Fibroblast of peridontal ligament (primary cell): Measurements from ENCODE around the gene RPL7L1.
"Not testable (repeated sequence)": the region's sequence is repeated elsewhere in the genome, so short reads cannot be mapped to it uniquely, and the experiment has no call there.

Experiments used
- DNase-seq: peaks from one replicate; pipeline ENCODE4 v3.0.0-alpha.2; 2010; ENCODE audit errors: extremely low read depth

RPL7L1 gene

DNA sequence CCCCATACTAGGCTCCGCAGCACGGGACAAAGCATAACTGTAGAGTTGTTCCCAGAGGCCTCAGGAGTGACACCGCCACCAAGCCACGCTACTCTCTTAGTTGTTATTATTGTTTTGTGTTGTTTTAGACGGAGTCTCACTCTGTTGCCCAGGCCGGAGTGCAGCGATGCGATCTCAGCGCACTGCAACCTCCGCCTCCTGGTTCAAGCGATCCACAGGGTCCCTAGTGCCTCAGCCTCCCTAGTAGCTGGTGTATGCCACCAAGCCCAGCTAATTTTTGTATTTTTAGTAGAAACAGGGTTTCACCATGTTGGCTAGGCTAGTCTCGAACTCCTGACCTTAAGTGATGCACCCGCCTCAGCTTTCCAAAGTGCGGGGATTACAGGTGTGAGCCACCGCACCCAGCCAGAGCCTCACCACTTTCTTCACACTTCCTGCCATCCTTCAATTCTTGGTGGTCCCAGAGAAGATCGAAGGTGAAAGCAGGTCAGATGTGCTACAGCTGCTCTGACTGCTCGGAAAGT, 11.8 kb downstream of the RPL7L1 start:
- no peak for DNase-seq

DNA sequence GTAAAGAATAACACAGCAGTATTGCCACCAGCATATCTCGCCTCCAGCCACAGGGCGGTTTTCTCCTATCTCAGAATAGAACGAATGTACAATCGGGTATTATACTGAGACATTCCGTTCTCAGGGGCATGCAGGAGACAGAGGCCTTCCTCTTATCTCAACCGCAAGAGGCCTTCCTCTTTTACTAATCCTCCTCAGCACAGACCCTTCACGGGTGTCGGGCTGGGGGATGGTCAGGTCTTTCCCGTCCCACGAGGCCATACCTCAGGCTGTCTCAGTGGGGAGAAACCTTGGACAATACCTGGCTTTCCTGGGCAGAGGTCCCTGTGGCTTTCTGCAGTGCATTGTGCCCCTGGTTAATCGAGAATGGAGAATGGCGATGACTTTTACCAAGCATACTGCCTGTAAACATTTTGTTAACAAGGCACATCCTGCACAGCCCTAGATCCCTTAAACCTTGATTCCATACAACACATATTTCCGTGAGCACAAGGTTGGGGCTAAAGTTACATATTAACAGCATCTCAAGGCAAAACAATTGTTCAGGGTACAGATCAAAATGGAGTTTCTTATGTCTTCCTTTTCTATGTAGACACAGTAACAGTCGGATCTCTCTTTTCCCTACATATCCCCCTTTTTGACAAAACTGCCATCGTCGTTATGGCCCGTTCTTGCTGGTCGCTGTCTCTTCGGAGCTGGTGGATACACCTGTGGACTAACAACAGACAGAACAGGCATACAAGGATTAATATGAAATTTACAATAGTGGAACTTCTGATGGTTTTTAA, 14.8 kb downstream of the RPL7L1 start:
- DNase-seq = not testable (repeated sequence)

DNA sequence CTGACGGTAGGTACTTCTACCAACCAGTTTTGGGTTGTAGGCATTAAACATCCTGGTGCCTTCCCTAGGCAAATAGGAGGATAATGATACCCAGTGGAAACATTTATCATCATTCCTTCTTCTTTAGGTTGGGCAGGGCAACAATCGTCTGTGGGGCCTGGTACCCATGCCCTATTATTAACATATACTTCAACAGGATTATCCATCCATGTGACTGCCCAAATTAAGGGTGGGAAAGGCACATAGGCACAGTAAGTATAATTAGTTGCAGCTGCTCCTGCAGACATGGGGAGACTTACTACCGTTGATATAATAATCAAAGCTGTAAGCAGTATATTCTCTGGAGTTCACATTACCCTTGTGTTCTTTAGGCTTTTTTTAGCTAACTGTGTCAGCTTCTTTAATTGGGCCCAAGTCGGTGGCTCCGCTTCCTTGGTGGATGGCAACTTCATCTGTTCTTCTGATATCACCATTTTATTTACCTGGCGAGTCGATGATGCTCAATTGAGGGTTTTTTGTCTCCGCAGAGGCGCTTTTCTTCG, 16.8 kb downstream of the RPL7L1 start:
- no peak for DNase-seq

DNA sequence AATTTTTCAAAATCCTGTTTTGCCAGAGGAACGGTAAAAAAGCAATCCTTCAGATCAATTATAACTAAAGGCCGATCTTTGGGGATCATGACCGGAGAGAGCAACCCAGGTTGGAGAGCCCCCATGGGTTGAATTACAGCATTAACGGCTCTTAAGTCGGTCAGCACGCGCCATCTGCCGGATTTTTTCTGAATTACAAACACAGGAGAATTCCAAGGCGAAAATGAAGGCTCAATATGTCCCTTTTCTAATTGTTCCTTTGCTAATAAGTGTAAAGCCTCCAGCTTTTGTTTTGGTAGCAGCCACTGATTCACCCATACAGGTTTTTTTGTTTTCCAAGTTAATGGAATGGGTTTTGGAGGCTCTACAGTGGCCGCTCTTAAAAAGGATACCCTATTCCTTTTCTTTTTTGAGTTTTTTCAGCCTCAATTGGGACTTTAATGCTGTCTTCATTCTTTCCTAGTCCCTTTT, 19.5 kb downstream of the RPL7L1 start:
- peak; percentile 75 for DNase-seq

DNA sequence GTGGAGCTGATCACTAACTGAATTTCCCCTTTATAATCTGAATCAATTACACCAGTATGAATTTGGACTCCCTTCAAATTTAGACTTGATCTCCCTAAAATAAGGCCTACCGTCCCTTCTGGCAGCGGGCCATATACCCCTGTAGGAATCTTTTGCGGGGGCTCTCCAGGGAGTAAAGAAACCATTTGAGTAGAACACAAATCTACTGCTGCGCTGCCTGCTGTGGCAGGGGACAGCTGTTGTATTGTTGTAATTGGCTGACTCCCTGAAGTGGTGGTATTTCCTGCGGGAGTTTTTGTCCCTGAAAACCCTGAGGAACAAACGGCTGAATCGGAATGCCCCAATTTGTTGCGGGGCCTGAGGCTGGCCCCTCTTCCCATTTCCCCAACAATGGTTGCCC, 20.5 kb downstream of the RPL7L1 start:
- DNase-seq = no peak

DNA sequence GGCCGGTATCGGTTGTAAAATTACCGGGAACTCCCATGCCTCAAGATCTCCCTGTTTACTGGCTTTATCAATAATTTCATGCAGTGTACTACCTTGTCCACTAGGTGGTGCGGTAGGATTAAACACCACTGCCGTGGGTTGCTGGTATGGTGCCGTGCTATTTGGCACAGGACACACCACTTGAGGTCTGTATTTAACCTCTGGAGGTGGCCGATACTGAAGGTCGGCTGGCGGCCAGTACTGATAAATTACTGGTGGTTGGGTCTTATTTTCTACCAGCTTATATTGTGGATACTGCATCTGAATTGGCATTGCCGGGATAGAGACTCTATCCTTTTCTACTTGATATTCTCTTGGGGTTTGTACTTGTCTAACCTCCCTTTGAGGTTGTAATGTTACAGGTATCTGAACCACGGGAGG, 22.1 kb downstream of the RPL7L1 start:
- peak; percentile 89 for DNase-seq

DNA sequence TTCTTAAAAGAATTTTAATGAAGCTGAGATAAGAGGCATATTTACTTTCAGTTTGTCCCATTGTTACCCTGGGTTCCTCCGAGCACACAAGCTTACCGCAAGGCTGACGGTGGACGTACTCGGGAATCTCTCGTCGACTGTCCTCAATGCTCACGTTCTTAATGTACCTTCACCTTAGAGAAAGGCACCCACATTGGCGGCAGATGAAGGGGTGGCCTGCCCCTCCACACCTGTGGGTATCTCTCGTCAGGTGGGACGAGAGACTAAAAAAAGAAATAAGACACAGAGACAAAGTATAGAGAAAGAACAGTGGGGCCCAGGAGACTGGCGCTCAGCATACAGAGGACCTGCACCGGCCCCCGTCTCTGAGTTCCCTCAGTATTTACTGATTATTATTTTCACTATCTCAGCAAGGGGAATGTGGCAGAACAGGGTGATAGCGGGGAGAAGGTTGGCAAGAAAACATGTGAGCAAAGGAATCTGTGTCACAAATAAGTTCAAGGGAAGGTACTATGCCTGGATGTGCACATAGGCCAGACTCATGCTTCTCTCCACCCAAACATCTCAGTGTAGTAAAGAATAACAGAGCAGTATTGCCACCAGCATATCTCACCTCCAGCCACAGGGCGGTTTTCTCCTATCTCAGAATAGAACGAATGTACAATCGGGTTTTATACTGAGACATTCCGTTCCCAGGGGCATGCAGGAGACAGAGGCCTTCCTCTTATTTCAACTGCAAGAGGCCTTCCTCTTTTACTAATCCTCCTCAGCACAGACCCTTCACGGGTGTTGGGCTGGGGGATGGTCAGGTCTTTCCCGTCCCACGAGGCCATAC, 23.2 kb downstream of the RPL7L1 start:
- not testable (repeated sequence) for DNase-seq

DNA sequence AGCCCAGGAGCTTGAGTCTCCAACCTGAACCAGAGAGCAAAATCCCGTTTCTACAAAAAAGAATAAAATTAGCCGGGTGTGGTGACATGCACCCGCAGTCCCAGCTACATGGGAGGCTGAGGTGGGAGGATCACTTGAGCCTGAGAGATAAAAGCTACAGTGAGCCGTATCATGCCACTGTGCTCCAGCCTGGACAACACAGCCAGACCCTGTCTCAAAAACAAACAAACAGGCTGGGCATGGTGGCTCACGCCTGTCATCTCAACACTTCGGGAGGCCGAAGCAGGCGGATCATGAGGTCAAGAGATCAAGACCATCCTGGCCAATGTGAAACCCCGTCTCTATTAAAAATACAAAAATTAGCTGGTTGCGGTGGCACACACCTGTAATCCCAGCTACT, 25.1 kb downstream of the RPL7L1 start:
- no peak for DNase-seq

DNA sequence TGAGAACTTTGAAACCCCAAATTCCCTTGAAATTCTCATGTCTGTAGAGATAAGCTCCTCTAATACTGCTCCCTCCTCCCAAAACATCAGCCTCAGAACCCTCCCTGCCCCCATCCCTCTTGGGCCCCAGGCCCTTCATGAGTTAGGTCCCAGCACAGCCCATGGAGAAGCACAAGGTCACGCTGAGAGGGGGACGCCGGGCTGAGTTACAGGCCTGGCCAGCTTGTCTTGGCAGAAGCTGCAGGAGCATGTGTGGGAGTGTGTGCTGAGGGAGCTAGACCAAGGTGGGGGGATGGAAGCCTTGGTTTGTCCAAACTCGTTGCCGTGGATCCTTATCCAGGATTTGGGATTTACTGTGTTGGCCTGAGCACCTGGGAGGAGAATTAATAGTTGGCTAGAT, 27.9 kb downstream of the RPL7L1 start:
- no peak for DNase-seq

DNA sequence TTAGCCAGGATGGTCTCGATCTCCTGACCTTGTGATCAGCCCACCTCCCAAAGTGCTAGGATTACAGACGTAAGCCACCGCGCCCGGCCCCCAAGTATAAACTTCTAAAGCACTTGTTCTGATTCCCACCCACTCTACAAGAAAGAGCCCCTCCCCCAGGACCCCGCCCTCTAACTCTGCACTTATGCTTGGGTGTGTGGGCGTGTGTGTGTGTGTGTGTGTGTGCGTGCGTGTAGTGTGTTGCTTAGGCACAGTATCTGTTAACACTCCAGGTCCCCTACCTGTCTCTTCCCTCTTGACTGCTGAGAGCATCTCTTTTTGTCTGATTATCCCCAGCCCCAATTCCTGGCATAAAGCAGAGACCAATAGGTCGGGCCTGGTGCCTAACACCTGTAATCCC, 30.4 kb downstream of the RPL7L1 start:
- DNase-seq = no peak

DNA sequence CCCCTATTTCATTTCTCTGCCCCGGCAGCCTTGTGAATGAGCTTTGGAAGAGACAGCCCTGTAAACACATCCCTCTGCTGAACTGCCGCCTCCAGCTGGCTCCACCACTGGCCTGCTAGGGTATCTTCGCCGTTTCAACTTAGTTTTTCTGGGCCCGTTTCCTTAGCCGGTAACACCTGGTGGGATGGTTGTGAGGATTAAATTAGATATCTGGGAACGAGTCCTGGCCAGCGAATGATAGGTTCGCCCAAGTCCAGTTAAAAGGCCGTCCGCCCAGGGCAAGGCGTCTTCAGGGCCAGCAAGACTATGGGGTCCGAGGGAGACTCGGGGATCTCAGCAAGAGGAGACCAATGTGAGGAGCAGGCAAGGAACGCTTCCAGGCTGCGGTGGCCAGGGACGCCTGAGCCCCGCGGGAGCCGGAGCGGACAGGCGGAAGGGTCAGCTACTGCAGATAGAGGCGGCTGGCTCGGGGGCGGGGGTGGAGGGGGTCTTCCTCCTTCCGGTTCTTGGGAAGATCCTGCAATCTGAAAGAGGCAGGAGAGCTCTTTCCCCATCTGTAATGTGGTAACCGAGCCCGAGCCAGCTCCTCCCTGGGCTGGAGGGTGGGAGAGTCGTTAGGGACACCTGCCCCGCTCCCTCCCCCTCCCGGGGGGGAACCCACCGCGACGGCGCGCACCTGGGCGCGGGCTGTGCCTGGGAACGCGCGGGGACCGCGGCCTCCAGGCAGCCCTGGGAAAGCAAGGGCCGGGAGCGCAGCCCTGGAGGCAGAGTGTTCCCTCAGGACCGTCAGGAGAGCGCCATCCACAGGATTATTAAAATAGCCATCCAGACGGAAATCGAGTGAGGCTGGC, 32.0 kb downstream of the RPL7L1 start:
- DNase-seq = no peak

DNA sequence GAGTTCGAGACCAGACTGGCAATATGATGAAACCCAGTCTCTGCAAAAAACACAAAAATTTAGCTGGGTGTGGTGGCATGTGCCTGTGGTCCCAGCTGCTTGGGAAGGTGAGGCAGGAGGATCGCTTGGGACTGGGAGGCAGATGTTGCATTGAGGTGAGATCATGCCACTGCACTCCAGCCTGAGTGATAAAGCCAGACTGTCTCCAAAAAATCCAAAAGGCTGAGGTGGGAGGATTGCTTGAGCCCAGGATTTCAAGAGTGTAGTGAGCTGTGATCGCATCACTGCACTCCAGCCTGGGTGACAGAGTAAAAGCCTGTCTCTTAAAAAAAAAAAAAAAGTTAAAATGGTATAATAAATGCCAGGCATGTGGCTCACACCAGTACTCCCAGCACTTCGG, 35.1 kb downstream of the RPL7L1 start:
- no peak for DNase-seq

DNA sequence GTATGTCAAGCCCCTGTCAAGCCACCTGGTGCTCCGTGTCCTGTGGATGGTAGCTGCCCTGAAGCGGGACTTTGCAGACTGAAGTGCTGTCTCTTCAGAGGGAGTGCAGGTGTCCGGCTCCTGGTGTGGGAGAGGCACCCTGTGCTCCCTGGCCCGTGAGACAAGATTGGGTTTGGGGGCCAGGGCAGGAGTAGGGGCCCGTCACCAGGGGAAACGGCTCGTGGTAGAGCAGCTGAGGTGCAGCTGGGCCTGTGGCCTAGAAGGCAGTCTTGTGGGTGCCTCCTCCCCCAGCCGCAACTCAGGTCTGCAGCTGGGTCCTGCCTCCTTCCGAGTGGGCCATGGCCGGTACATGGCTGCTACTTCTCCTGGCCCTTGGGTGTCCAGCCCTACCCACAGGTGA, 36.3 kb downstream of the RPL7L1 start, which contains the start of gene PTCRA:
TSS of gene PTCRA (plus strand) at position 322 of the 400 bp plus-strand sequence. CDS start at position 339, 17 bp downstream.
- no peak for DNase-seq

DNA sequence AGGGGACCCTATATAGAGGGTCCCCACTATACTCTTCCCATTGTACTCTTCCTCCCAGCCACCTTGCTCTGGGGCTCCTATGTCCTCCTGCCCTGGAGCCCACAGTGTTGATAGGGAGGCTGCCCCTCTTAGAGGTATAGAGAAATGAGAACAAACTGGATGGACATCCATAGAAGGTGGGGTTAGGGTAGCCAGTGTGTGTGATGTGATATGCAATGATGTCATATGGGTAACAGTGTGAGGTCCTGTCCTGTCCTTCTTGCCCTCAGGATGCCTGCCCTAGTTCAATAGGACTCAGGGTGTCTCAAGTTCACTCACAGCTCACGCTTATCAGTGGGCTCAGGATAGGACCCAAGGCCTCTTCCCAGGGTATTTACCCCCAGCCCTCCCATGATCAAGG, 36.9 kb downstream of the RPL7L1 start:
- no peak for DNase-seq

DNA sequence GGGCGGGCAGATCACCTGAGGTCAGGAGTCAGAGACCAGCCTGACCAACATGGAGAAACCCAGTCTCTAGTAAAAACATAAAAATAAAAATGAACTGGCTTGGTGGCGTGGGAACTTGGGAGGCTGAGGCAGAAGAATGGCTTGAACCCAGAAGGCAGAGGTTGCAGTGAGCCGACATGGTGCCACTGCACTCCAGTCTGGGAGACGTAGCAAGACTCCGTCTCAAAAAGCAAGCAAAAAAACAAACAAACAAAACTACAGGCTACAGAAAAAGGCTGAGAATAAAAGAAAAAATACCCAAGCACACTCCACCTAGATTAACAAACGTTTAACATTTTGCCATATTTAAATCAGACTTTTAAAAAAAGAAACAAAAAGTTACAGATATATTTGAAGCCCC, 42.4 kb downstream of the RPL7L1 start:
- no peak for DNase-seq

DNA sequence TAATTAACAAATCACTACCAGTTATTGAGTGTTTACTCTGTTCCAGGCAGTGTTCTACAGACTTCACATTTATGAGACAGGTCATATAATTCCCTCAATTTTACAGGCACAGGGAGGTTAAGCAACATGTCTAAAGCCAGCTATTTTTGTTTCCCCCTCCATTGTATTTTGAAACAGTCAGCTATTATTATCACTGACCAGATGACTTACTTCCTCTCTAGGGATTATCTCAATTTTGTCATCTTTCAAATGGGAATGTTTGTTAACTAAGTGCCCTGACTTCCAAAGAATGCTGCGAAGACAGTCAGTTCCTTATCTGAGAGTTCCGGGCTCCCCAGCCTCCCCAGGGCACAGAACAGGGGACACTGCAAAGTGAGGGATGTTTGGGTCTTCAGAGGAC, 44.2 kb downstream of the RPL7L1 start:
- no peak for DNase-seq

DNA sequence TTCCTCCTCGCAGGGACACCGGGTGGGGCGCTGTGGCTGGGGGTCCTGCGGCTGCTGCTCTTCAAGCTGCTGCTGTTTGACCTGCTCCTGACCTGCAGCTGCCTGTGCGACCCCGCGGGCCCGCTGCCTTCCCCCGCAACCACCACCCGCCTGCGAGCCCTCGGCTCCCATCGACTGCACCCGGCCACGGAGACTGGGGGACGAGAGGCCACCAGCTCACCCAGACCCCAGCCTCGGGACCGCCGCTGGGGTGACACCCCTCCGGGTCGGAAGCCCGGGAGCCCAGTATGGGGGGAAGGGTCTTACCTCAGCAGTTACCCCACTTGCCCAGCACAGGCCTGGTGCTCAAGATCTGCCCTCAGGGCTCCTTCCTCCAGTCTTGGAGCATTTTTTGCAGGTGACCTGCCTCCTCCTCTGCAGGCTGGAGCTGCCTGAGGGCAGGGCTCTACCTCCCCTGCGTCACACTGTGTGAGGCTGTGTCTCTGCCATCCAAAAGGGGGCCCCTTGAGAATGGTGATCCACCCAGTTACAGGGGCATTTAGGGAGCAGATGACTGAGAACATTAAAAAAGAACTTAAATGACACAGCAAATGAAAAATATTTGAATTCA, 45.9 kb downstream of the RPL7L1 start:
- DNase-seq = no peak

DNA sequence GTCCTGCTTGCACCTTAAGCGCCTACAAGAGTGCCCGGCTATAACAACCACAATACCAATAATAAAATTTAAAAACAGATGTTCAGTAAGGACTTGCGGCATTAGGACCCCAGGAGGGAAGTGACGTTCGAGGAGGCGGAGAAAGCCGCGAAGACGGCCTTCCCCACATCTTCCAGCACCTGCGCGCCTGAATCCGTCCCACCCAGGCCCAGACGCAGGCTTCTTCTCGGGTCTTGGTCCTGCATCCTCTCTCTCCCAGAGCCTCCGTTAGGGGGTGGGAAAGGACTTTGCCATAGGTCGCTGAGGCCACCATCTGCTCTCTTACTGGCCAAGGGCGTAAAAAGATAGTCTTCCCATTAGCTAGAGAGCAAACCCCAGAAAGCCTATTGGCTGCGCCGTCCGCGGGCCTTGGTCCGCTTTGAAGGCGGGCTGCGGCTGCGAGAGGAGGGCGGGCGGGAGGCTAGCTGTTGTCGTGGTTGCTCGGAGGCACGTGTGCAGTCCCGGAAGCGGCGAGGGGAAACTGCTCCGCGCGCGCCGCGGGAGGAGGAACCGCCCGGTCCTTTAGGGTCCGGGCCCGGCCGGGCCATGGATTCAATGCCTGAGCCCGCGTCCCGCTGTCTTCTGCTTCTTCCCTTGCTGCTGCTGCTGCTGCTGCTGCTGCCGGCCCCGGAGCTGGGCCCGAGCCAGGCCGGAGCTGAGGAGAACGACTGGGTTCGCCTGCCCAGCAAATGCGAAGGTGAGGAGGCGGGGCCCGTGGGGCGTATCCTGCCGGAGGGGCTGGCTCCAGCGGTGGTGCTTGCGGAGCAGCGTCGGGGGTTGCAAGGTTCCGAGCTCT, 49.8 kb downstream of the RPL7L1 start, which contains the start of gene CNPY3:
TSS of gene CNPY3 (plus strand) at position 495 of the 835 bp plus-strand sequence. CDS start at position 586, 91 bp downstream.
- DNase-seq = peak; percentile 96

DNA sequence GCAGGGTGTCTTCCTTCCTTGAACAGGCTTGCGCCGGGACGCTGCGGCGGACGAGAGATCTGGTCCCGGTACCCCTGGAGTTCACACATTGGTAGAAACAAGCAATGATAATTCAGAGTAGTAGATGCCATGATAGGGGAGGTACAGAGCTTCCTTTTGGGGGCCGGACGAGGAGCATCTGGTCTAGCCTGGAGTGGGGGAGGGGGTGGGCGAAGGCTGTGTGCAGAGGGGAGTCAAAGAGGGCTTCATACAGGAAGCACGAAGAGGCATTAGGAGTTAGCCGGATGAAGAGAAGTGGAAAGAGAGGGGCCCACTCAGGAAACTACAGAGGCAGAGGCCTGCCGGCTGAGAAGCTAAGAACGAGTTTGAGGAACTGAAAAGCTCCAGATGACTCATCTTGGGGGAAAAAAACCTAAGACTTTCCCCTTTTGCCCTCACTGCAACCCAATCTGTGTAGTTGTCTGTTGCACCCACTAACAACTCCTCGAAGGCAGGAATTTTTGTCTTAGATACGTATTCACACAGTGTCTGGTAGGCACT, 50.5 kb downstream of the RPL7L1 start:
- DNase-seq = peak; percentile 80

DNA sequence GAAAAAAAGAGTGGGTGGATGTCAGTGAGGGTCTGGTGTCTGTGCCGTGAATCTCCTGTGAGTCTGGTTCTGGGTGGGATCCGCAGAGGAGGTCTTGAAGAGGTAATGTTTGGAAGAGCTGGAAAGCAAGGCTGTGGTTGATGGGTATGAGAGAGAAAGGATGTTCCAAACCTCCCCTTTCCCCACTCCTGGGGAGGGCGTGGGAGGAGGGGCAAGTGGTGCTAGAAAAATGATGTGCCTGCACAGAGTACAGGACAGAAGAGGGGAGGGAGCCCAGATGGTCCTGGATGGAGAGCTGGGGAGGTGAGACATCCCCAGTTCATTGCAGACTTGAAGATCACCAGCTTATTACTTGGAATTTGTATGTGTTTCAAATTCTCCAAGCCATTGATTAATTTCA, 53.0 kb downstream of the RPL7L1 start:
- no peak for DNase-seq
